Heart right ventricle (tissue), 16 donors: ENCODE results near the gene SDHAF4. TPM values are rescaled to one million over a fixed set of nuclear protein-coding genes. Genes with fewer than 3 reads are reported as not detected.

ENCODE experiments used
- ATAC-seq, 8 donors: fragments of 200-7000 bp; cut with Tn5 transposase; one replicate each; pipeline ENCODE4 v1.9.1; 2020; ENCODE audit warnings: mild to moderate bottlenecking in 8 of 8, moderate library complexity in 8 of 8, moderate number of reproducible peaks in 1 of 8
- DNase-seq, 2 donors: peaks; one replicate each; pipeline ENCODE4 v3.0.0-alpha.2; 2020
- H3K27ac ChIP-seq, 10 donors: fragments of 200-600 bp; sonication (generic) in 2 of 10; one replicate each; pipeline versions ENCODE4 v1.5.0 to v1.8.0; 2020 to 2022; ENCODE audit warnings: mild to moderate bottlenecking in 3 of 10
- H3K27me3 ChIP-seq, 7 donors: fragments of 200-600 bp; one replicate each; pipeline ENCODE4 v1.8.0; 2021 to 2022; ENCODE audit warnings: mild to moderate bottlenecking in 2 of 7
- H3K36me3 ChIP-seq, 9 donors: fragments of 200-600 bp; sonication (generic) in 1 of 9; one replicate each; pipeline versions ENCODE4 v1.5.0 to v1.8.0; 2020 to 2022; ENCODE audit warnings: mild to moderate bottlenecking in 2 of 9
- H3K4me1 ChIP-seq, 9 donors: fragments of 200-600 bp; sonication (generic) in 1 of 9; one replicate each; pipeline versions ENCODE4 v1.5.0 to v1.8.0; 2020 to 2022; ENCODE audit warnings: mild to moderate bottlenecking in 4 of 9
- H3K4me3 ChIP-seq, 10 donors: fragments of 200-600 bp; sonication (generic) in 2 of 10; one replicate each; pipeline versions ENCODE4 v1.5.0 to v1.8.0; 2020 to 2022; ENCODE audit warnings: mild to moderate bottlenecking in 7 of 10, moderate library complexity in 2 of 10
- H3K9me3 ChIP-seq, 11 donors: fragments of 200-600 bp in 10 of 11; sonication (generic) in 2 of 11; one replicate each; pipeline versions ENCODE4 v1.5.0 to v1.8.0; 2013 to 2022; ENCODE audit warnings: mild to moderate bottlenecking in 2 of 11, control low read depth in 1 of 11, moderate library complexity in 1 of 11
- WGBS, 2 donors: extraction: QIAGEN DNeasy Blood & Tissue Kit; methylation state at CpG; one replicate each; pipeline ENCODE4 v1.1.7; 2013; ENCODE audit warnings: inconsistent platforms in 1 of 2; 5-methylcytosine and 5-hydroxymethylcytosine counted together
- intact Hi-C, 10 donors: fragments of 100-400 bp; cut with DNase I; formaldehyde crosslinking; loops; one replicate each; pipeline versions ENCODE4 v1.11.1 to v1.14.2; 2022
- polyA plus RNA-seq, 2 donors: library from polyadenylated mRNA; stranded (reverse); fragments of 200-250 nt; gene quantifications; one replicate each; pipeline ENCODE4 v1.2.3, GENCODE V29; 2013
- total RNA-seq, 10 donors: library from RNA; stranded (reverse); fragmentation: NEBNext Ultra II Directional in 3 of 10; extraction: Animal tissue kit (Norgen Biotek cat#: 25700) in 3 of 10; gene quantifications; one replicate each; pipeline versions ENCODE4 v1.2.1 to v1.2.4, GENCODE V29; 2021 to 2023
- TF ChIP-seq, protein P1 (sequence below), 9 donors: fragments of 200-600 bp; sonication (generic) in 2 of 9; IDR thresholded peaks; one replicate each; pipeline versions ENCODE4 v1.5.0 to v1.8.0; 2021 to 2022; ENCODE audit warnings: antibody characterized with exemption in 9 of 9, mild to moderate bottlenecking in 5 of 9, moderate library complexity in 1 of 9
- donor health status: Arrhythmogenic right ventricular cardiomyopathy.
- donor health status: ischemic (EF 13 %, LVEDD 7.1; RV severe dilation, severe dysfunction).
- donor health status: healthy with polysubstance abuse.
- donor health status: DM: no; HTN: yes; CAD: no.
- donor health status: DM: no; HTN: no; CAD: no.
- donor health status: ischemic (EF 25% LVEDD 6.9; RV normal size, moderate dysfunction).
- donor health status: ischemic (EF 25% LVEDD 5.7; RV mildly dilated, moderate dysfunction).
- donor health status: healthy.
- donor health status: DM: yes; HTN: yes; CAD: no.
- donor health status: Ischemic cardiomyopathy.
- donor health status: ischemic (EF 35%, LVEDD 5.7; RV mildly dilated, moderate dysfunction).
- donor health status: nonischemic (EF 11% LVEDD 7.7; RV severe dilation, severe dysfunction).
- donor health status: DM: yes; HTN: yes; CAD: no.
- donor health status: PGD.
- donor health status: ischemic (EF 29% LVEDD 5.4; RV normal size, mild dysfunction).
- donor health status: nonischemic (EF 23%, LVEDD 6.1; RV moderate dilation, normal function).

The SDHAF4 gene
- total and polyA plus RNA-seq, 12 donors = 6.2 to 26.8 (median 17.7) TPM

DNA sequence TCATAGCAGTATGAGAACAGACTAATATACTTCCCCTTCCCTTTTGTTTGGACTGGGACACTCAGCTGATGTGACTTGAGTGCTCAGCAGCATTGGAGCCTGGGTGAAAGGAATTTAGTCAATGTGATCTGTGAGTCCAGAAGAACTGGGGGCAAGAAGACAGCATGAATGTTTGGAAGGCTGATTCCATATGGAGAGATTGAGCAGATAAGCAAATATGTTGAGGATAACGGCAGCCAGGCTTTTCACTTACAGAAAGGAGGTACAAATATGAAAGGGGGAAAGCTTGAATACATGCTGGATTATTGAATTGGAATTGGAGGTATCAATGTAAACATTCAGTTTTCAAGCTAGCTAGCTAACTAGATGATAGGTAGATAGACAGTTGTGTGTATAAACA lies 63.2 kb downstream of the SDHAF4 start:
- H3K36me3 ChIP-seq = no peaks in the 10 kb centered on the region
- H3K27ac ChIP-seq = no peak overlapping the region
- no peak overlapping the region for H3K4me3 ChIP-seq
- DNase-seq (no peak), ATAC-seq (no peak)
- H3K9me3 ChIP-seq = no peaks in the 10 kb centered on the region
- peaks cover 0 to 5% (median 0%) of the 10 kb centered on the region in 7 donors for H3K27me3 ChIP-seq
- 58 to 62% methylated on average over 1 of the region's 1 CpG for WGBS, 2 donors
- intact Hi-C loops = no loop called here
- TF ChIP-seq, protein P1, sequence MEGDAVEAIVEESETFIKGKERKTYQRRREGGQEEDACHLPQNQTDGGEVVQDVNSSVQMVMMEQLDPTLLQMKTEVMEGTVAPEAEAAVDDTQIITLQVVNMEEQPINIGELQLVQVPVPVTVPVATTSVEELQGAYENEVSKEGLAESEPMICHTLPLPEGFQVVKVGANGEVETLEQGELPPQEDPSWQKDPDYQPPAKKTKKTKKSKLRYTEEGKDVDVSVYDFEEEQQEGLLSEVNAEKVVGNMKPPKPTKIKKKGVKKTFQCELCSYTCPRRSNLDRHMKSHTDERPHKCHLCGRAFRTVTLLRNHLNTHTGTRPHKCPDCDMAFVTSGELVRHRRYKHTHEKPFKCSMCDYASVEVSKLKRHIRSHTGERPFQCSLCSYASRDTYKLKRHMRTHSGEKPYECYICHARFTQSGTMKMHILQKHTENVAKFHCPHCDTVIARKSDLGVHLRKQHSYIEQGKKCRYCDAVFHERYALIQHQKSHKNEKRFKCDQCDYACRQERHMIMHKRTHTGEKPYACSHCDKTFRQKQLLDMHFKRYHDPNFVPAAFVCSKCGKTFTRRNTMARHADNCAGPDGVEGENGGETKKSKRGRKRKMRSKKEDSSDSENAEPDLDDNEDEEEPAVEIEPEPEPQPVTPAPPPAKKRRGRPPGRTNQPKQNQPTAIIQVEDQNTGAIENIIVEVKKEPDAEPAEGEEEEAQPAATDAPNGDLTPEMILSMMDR (IDR thresholded peaks at IDR 0.05) = no peak
- no peaks in the 10 kb centered on the region for H3K4me1 ChIP-seq

DNA sequence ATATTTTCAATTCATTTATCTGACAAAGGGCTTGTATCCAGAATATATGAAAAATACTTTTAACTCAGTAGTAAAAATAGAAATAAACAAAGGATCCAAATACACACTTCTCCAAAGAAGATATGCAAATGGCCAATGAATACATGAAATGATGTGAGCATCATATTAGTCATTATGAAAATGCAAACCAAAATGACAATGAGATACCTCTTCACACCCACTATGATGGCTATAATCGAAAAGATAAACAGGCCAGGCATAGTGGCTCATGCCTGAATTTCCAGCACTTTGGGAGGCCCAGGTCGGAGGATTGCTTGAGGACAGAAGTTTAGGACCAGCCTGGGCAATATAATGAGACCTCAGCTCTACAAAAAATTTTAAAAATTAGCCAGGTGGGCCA lies 67.1 kb downstream of the SDHAF4 start:
- H3K4me1 ChIP-seq = no peaks in the 10 kb centered on the region
- intact Hi-C loops = no loop called here
- H3K27me3 ChIP-seq = peaks cover 0 to 5% (median 0%) of the 10 kb centered on the region in 7 donors
- H3K4me3 ChIP-seq = no peak overlapping the region
- 66 to 67% methylated on average over 2 of the region's 2 CpGs for WGBS, 2 donors
- TF ChIP-seq, protein P1 (IDR thresholded peaks at IDR 0.05) = no peak
- ATAC-seq (no peak), DNase-seq (no peak)
- H3K27ac ChIP-seq = no peak overlapping the region
- no peaks in the 10 kb centered on the region for H3K9me3 ChIP-seq
- no peaks in the 10 kb centered on the region for H3K36me3 ChIP-seq

DNA sequence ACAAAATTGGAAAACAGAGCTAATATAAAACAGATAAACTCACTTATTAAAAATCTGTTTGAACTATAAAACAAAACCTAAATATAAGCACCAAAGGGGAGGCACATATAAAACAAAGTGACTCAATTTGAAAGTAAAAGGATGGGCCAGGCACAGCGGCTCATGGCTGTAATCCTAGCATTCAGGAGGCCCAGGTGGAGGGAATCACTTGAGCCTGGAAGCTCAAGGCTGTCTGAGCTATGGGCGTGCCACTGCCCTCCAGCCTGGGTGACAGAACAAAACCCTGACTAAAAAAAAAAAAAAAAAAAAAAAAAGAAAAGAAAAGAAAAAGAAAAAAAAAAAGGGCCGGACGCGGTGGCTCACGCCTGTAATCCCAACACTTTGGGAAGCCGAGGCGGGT lies 69.9 kb downstream of the SDHAF4 start:
- no peak overlapping the region for H3K27ac ChIP-seq
- H3K27me3 ChIP-seq = peaks cover 0 to 5% (median 0%) of the 10 kb centered on the region in 7 donors
- TF ChIP-seq, protein P1 (IDR thresholded peaks at IDR 0.05) = no peak
- no peak overlapping the region for H3K4me3 ChIP-seq
- ATAC-seq = no peak
- H3K4me1 ChIP-seq = no peaks in the 10 kb centered on the region
- 91 to 93% methylated on average over 8 of the region's 8 CpGs for WGBS, 2 donors
- H3K9me3 ChIP-seq = no peaks in the 10 kb centered on the region
- DNase-seq = no peak
- intact Hi-C loops = no loop called here
- no peaks in the 10 kb centered on the region for H3K36me3 ChIP-seq

DNA sequence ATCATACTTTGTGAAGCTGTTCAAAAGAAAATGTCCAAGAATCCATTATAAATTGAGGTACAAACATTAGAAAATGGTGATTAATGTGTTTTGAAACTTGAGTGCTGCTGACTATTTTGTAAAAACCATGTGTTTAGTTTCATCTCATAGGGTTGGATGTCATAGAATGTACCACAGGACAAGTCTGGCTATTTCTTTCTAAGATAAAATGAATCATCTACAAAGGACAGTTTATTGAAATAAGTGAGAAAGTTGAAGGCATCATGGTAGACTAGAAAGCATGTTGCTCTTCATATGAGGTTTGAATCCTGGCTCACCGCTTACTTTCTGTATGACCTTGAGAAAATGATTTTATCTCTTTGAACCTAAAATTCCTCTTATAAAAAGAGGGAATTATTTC lies 71.7 kb downstream of the SDHAF4 start:
- H3K27me3 ChIP-seq = peaks cover 0 to 2% (median 0%) of the 10 kb centered on the region in 7 donors
- H3K4me1 ChIP-seq = no peaks in the 10 kb centered on the region
- TF ChIP-seq, protein P1 (IDR thresholded peaks at IDR 0.05) = no peak
- intact Hi-C loops = no loop called here
- no peak overlapping the region for H3K27ac ChIP-seq
- no peak overlapping the region for H3K4me3 ChIP-seq
- no peaks in the 10 kb centered on the region for H3K36me3 ChIP-seq
- ATAC-seq = no peak
- WGBS, 2 donors = 95 to 100% methylated on average over 1 of the region's 1 CpG
- no peak for DNase-seq
- H3K9me3 ChIP-seq = no peaks in the 10 kb centered on the region

Other genes with a start within 250 kb of the SDHAF4 start
- gene FAM135A, start 153.4 kb upstream of the SDHAF4 start, total RNA-seq = 10 to 100 TPM; 10.5 to 18.0 (median 12.8) TPM
- 10 to 100 TPM in 1 of 2 donors, 1 to 10 TPM in 1; 4.8 to 13.7 TPM for gene FAM135A, start 153.4 kb upstream of the SDHAF4 start, polyA plus RNA-seq
- gene SMAP1, start 101.0 kb downstream of the SDHAF4 start, total RNA-seq = 10 to 100 TPM; 28.7 to 36.3 (median 31.0) TPM
- 10 to 100 TPM; 12.8 to 22.8 TPM for gene SMAP1, start 101.0 kb downstream of the SDHAF4 start, polyA plus RNA-seq